D721Med (cell line): ENCODE measurements around the gene PAM.

Experiments
- DNase-seq: peaks from one replicate; pipeline ENCODE4 v3.0.0; 2011; ENCODE audit warnings: low spot score; ENCODE audit not compliant: insufficient read length
- FAIRE-seq: peaks from 2 replicates; lab custom pipeline; 2011; peaks lifted over from hg19 to GRCh38; lab: Jason Lieb, UNC
- CTCF ChIP-seq: IDR thresholded peaks from 2 replicates; pipeline ENCODE4 v1.5.1; 2012; ENCODE audit warnings: mild to moderate bottlenecking, control low read depth; ENCODE audit not compliant: insufficient read depth; ENCODE audit errors: missing control alignments

The PAM gene

GRCh38 chr5:102855681-102856388 is 100.7 kb downstream of the PAM start:
- DNase-seq, result no peak
- no peak for FAIRE-seq
- no peak for TF ChIP-seq CTCF

- TF ChIP-seq CTCF, result no peak
- FAIRE-seq, result no peak
- no peak for DNase-seq
Measured at GRCh38 chr5:102856389-102856777, 101.3 kb downstream of the PAM start.

DNA sequence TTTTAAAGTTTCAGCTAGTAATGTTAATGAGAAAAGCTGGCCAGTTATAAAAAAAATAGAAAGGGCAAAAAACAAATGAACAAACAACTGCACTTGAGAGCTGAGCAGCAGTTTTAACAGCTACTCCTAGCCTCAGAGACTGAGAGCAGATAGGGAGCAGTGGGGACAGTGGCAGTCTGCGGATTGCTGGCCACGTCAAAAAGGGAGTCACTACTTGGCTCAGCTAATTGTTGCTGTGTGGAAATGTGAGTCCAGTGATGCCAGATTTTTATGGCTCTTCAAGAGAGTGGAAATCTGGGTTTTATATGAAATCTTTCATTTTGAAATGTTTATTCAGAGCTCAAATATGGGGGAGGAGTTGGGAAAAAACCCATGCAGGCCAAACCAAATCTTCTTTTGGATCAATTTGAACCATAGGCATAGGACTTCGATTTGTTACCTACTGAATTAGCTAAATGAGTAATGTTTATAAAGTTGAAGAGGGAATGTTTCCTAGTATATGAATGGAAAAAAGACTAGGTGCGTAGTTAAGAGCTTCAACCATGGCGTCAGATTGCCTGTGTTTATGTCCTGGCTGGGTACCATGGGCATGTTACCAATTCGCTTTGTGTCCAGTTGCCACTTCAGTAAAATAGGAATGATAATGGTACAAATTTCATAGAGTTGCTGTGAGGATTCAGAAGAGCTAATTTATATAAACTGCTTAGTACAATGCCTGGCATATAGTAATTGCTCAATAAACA is 102.1 kb downstream of the PAM start:
- no peak for FAIRE-seq
- TF ChIP-seq CTCF, result no peak
- DNase-seq, result no peak

DNA sequence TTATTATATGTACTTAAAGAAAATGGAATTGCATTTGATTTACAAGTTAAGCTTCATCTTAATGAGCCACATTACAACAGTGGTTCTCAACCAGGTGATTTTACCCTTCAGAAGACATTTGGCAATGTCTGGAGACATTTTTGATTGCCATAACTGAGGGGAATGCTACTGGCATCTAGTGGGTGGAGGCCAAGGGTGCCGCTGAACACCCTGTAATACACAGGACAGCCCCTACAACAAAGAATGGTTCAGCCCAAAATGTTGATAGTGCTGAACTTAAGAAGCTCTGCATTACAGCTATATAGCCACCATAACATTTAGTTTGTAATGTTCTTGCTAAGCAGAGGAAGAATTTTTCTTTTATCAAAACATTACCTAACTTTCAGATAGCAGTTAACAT is 103.1 kb downstream of the PAM start:
- TF ChIP-seq CTCF, result no peak
- FAIRE-seq (no peak), DNase-seq (no peak)

- no peak for DNase-seq
- TF ChIP-seq CTCF, result no peak
- peak; percentile 46 for FAIRE-seq
Measured at GRCh38 chr5:102858808-102859207, 103.7 kb downstream of the PAM start.

GRCh38 chr5:102860035-102860434 is 104.9 kb downstream of the PAM start:
- no peak for FAIRE-seq
- DNase-seq, result no peak
- no peak for TF ChIP-seq CTCF

DNA sequence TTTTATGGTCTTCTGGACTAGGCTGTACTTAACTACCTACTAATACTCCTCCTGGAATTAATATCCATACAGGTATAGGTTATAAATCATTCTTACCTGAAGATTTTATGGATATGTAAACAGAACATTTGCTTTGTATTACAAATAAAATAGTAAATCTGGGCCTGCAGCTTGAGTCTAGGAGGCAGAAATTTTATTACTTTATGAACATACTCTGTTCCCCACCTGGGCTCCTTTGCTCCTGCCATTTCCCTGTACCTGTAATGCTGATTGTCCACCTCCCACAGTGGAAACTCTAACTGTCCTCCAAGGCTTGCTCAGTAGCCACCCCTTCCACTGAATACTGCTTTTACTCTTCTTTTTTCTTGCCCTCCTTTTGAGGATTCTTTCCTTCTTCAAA is 108.0 kb downstream of the PAM start:
- TF ChIP-seq CTCF, result no peak
- no peak for FAIRE-seq
- no peak for DNase-seq
